Neural progenitor cell (in vitro differentiated cells): ENCODE results near the gene LSM3. TPM values are rescaled to one million over a fixed set of nuclear protein-coding genes. Genes with fewer than 3 reads are reported as not detected.

Source experiments
- DNase-seq: peaks from one replicate; pipeline ENCODE4 v3.0.0-alpha.2; 2016; ENCODE audit warnings: low spot score
- H2AFZ ChIP-seq: fragments of 200-600 bp; sonication (generic); replicated peaks from 2 replicates; pipeline ENCODE4 v1.6.1; 2016; ENCODE audit warnings: antibody characterized with exemption
- H3F3A ChIP-seq: fragments of 200-600 bp; sonication (generic); 2 replicates; pipeline ENCODE4 v1.6.1; 2016; ENCODE audit warnings: antibody characterized with exemption, low read depth
- H3K27ac ChIP-seq: fragments of 200-600 bp; sonication (generic); 2 replicates; pipeline ENCODE4 v1.5.1; 2016; ENCODE audit warnings: mild to moderate bottlenecking
- H3K27me3 ChIP-seq: fragments of 200-600 bp; sonication (generic); 2 replicates; pipeline ENCODE4 v1.6.1; 2016; ENCODE audit warnings: mild to moderate bottlenecking, moderate library complexity
- H3K36me3 ChIP-seq: fragments of 200-600 bp; sonication (generic); 2 replicates; pipeline ENCODE4 v1.5.1; 2016
- H3K4me1 ChIP-seq: fragments of 200-600 bp; sonication (generic); 2 replicates; pipeline ENCODE4 v1.6.1; 2016; ENCODE audit warnings: mixed run types
- H3K4me2 ChIP-seq: fragments of 200-600 bp; sonication (generic); 2 replicates; pipeline ENCODE4 v1.6.1; 2016
- H3K4me3 ChIP-seq: fragments of 200-600 bp; sonication (generic); 2 replicates; pipeline ENCODE4 v1.5.1; 2016
- H3K79me2 ChIP-seq: fragments of 200-600 bp; sonication (generic); 2 replicates; pipeline ENCODE4 v1.6.1; 2016; ENCODE audit warnings: low read depth
- H3K9ac ChIP-seq: fragments of 200-600 bp; sonication (generic); 2 replicates; pipeline ENCODE4 v1.6.1; 2016
- H3K9me3 ChIP-seq: fragments of 200-600 bp; sonication (generic); 2 replicates; pipeline ENCODE4 v1.5.1; 2016; ENCODE audit warnings: low read depth
- H4K20me1 ChIP-seq: fragments of 200-600 bp; sonication (generic); 2 replicates; pipeline ENCODE4 v1.6.1; 2016; ENCODE audit warnings: low read depth
- H3K27ac Mint-ChIP-seq: 3 replicates; pipeline ENCODE4 v1.8.0; 2021; ENCODE audit warnings: mixed read lengths
- H3K27me3 Mint-ChIP-seq: 2 replicates; pipeline ENCODE4 v1.8.0; 2022; ENCODE audit warnings: low read depth, mild to moderate bottlenecking, inconsistent platforms, moderate library complexity, mixed read lengths; ENCODE audit not compliant: insufficient read depth
- H3K36me3 Mint-ChIP-seq: 3 replicates; pipeline ENCODE4 v1.8.0; 2021; ENCODE audit warnings: mixed read lengths
- H3K4me1 Mint-ChIP-seq: 3 replicates; pipeline ENCODE4 v1.8.0; 2021; ENCODE audit warnings: mixed read lengths
- H3K4me3 Mint-ChIP-seq: 3 replicates; pipeline ENCODE4 v1.8.0; 2021; ENCODE audit warnings: mild to moderate bottlenecking, moderate library complexity, mixed read lengths
- H3K9me3 Mint-ChIP-seq: 3 replicates; pipeline ENCODE4 v1.8.0; 2020; ENCODE audit warnings: mixed read lengths
- CTCF ChIP-seq: fragments of 200-600 bp; sonication (generic); IDR thresholded peaks from 2 replicates; pipeline ENCODE4 v1.5.1; 2017; ENCODE audit warnings: antibody characterized with exemption, mild to moderate bottlenecking
- EZH2 ChIP-seq: fragments of 200-600 bp; sonication (generic); IDR thresholded peaks from 2 replicates; pipeline ENCODE4 v1.6.1; 2017; ENCODE audit warnings: antibody characterized with exemption, mild to moderate bottlenecking, moderate library complexity
- EZH2phosphoT487 ChIP-seq: fragments of 200-600 bp; sonication (generic); IDR thresholded peaks from 2 replicates; pipeline ENCODE4 v1.6.1; 2017; ENCODE audit warnings: antibody characterized with exemption
- total RNA-seq: library from RNA; depleted of rRNA; stranded (reverse); fragments of >200 nt; gene quantifications from 2 replicates; pipeline ENCODE4 v1.2.3, GENCODE V29; 2015; ENCODE audit warnings: low replicate concordance

The LSM3 gene
- total RNA-seq, 1 donor from 2014 or later: 36.2 TPM

GRCh38 chr3:14248849-14249523 lies 70.4 kb downstream of the LSM3 start:
- Histone ChIP-seq H3K36me3 (no peaks in the 10 kb centered on the region), H3K4me2 (no peak overlapping the region), H3K9me3 (no peaks in the 10 kb centered on the region), H3K4me1 (no peaks in the 10 kb centered on the region), H3K9ac (no peak overlapping the region), H3K27me3 (no peaks in the 10 kb centered on the region), H2AFZ (no peak overlapping the region), H3F3A (no peaks in the 10 kb centered on the region), H3K79me2 (no peaks in the 10 kb centered on the region), H3K4me3 (no peak overlapping the region), H3K27ac (no peak overlapping the region), H4K20me1 (no peaks in the 10 kb centered on the region)
- H3K27ac Mint-ChIP-seq: no peak overlapping the region
- peaks cover 10% of the 10 kb centered on the region for H3K4me1 Mint-ChIP-seq
- no peak overlapping the region for H3K4me3 Mint-ChIP-seq
- TF ChIP-seq EZH2 (no peak), EZH2phosphoT487 (no peak), CTCF (no peak)
- no peak for DNase-seq
- H3K9me3 Mint-ChIP-seq: peaks cover 5% of the 10 kb centered on the region
- no peaks in the 10 kb centered on the region for H3K36me3 Mint-ChIP-seq
- H3K27me3 Mint-ChIP-seq: no peaks in the 10 kb centered on the region

Other genes starting within 250 kb of the LSM3 start
- 7.6 and 9.2 TPM in 2 replicates for gene CHCHD4, start 53.9 kb upstream of the LSM3 start, total RNA-seq
- 19.7 and 22.0 TPM in 2 replicates for gene TMEM43, start 53.8 kb upstream of the LSM3 start, total RNA-seq
- gene XPC, start 216 bp upstream of the LSM3 start, total RNA-seq: 33.4 and 44.1 TPM in 2 replicates
- 32.9 and 37.2 TPM in 2 replicates for gene SLC6A6, start 223.8 kb downstream of the LSM3 start, total RNA-seq